SU-DHL-6 (cell line): Measurements from ENCODE around the gene TRAF2.

ENCODE experiments used
- H2AFZ ChIP-seq: fragments of 200-600 bp; sonication (generic); 2 replicates; pipeline ENCODE4 v1.6.1; 2014; ENCODE audit warnings: low read depth, mild to moderate bottlenecking, moderate library complexity, mixed read lengths, antibody characterized with exemption, low read length; ENCODE audit not compliant: severe bottlenecking
- H3F3A ChIP-seq: fragments of 200-600 bp; shearing (Covaris generic); 2 replicates; pipeline ENCODE4 v1.6.0; 2016; ENCODE audit warnings: antibody characterized with exemption, mild to moderate bottlenecking; ENCODE audit not compliant: insufficient read depth
- H3K27ac ChIP-seq: fragments of 200-600 bp; sonication (generic); 2 replicates; pipeline ENCODE4 v1.5.1; 2016; ENCODE audit warnings: low read depth, mild to moderate bottlenecking, low read length, moderate library complexity, mixed read lengths
- H3K27me3 ChIP-seq: fragments of 200-600 bp; sonication (generic), shearing (Covaris generic); 2 replicates; pipeline ENCODE4 v1.6.0; 2014; ENCODE audit warnings: mild to moderate bottlenecking, low read length
- H3K36me3 ChIP-seq: fragments of 200-600 bp; sonication (generic); 2 replicates; pipeline ENCODE4 v1.6.1; 2014; ENCODE audit warnings: mild to moderate bottlenecking, low read length, mixed read lengths
- H3K4me2 ChIP-seq: fragments of 300-600, 200-600 bp; shearing (Covaris generic), sonication (generic); 2 replicates; pipeline ENCODE4 v1.6.0; 2014; ENCODE audit warnings: low read length, low read depth, mild to moderate bottlenecking; ENCODE audit not compliant: poor library complexity, severe bottlenecking
- H3K4me3 ChIP-seq: fragments of 200-600 bp; sonication (generic); 2 replicates; pipeline ENCODE4 v1.5.1; 2014; ENCODE audit warnings: antibody characterized with exemption, low read length, mild to moderate bottlenecking, mixed read lengths; ENCODE audit not compliant: insufficient read depth, poor library complexity, severe bottlenecking
- H3K79me2 ChIP-seq: fragments of 200-600 bp; sonication (generic); 2 replicates; pipeline ENCODE4 v1.6.1; 2014; ENCODE audit warnings: mild to moderate bottlenecking, low read length, moderate library complexity; ENCODE audit not compliant: insufficient read depth
- H3K9ac ChIP-seq: fragments of 200-600 bp; sonication (generic); 2 replicates; pipeline ENCODE4 v1.7.0; 2014; ENCODE audit warnings: mild to moderate bottlenecking, low read length
- H3K9me2 ChIP-seq: fragments of 200-600 bp; sonication (generic); replicated peaks from 2 replicates; pipeline ENCODE4 v1.6.1; 2014; ENCODE audit warnings: low read length; ENCODE audit not compliant: insufficient read depth
- H3K9me3 ChIP-seq: fragments of 200-600 bp; sonication (generic); 2 replicates; pipeline ENCODE4 v1.6.1; 2014; ENCODE audit warnings: low read length, mixed read lengths; ENCODE audit not compliant: insufficient read depth
- H4K20me1 ChIP-seq: fragments of 200-600 bp; sonication (generic); 2 replicates; pipeline ENCODE4 v1.6.1; 2014; ENCODE audit warnings: low read depth, mild to moderate bottlenecking, antibody characterized with exemption, low read length, moderate library complexity, mixed read lengths
- EZH2phosphoT487 ChIP-seq: fragments of 200-600 bp; sonication (generic), shearing (Covaris generic); conservative IDR thresholded peaks from 2 replicates; pipeline ENCODE4 v1.6.1; 2018; ENCODE audit warnings: mild to moderate bottlenecking, antibody characterized with exemption, low read length, moderate library complexity, mixed read lengths
- TF ChIP-seq, protein P1 (sequence below): fragments of 200-600 bp; sonication (generic); IDR thresholded peaks from one replicate; pipeline ENCODE4 v1.5.1; 2017; ENCODE audit warnings: antibody characterized with exemption, mild to moderate bottlenecking, low read length, moderate library complexity; ENCODE audit not compliant: insufficient read depth, poor library complexity, severe bottlenecking

Gene TRAF2

DNA sequence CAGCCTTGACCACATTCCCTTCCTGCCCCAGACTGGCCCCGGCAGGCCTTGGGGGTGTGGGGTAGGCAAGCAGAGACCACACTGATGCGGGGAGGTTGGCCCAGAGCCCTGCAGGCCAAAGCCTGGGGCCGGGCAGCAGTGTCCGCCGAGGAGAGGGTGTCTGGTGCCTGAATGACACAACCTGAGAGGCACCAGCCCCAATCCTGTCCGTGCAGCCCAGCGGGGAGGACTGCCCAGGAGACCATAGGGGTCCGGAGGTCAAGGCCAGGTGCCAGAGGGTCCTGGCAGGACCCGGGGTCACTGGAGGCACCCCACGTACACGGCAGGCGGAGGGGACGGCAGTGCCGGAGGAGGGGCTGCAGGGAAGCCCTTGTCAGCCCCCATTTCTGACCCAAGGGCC, 85.4 kb downstream of the TRAF2 start:
- Histone ChIP-seq H2AFZ (no peak overlapping the region), H3K9me3 (no peaks in the 10 kb centered on the region), H3K4me3 (no peak overlapping the region), H3K27ac (no peak overlapping the region), H3K36me3 (no peaks in the 10 kb centered on the region), H3F3A (no peaks in the 10 kb centered on the region), H3K79me2 (no peaks in the 10 kb centered on the region), H4K20me1 (no peaks in the 10 kb centered on the region), H3K9me2 (no peaks in the 10 kb centered on the region), H3K4me2 (no peak overlapping the region), H3K27me3 (no peaks in the 10 kb centered on the region), H3K9ac (no peak overlapping the region)
- TF ChIP-seq, protein P1, sequence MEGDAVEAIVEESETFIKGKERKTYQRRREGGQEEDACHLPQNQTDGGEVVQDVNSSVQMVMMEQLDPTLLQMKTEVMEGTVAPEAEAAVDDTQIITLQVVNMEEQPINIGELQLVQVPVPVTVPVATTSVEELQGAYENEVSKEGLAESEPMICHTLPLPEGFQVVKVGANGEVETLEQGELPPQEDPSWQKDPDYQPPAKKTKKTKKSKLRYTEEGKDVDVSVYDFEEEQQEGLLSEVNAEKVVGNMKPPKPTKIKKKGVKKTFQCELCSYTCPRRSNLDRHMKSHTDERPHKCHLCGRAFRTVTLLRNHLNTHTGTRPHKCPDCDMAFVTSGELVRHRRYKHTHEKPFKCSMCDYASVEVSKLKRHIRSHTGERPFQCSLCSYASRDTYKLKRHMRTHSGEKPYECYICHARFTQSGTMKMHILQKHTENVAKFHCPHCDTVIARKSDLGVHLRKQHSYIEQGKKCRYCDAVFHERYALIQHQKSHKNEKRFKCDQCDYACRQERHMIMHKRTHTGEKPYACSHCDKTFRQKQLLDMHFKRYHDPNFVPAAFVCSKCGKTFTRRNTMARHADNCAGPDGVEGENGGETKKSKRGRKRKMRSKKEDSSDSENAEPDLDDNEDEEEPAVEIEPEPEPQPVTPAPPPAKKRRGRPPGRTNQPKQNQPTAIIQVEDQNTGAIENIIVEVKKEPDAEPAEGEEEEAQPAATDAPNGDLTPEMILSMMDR = no peak

DNA sequence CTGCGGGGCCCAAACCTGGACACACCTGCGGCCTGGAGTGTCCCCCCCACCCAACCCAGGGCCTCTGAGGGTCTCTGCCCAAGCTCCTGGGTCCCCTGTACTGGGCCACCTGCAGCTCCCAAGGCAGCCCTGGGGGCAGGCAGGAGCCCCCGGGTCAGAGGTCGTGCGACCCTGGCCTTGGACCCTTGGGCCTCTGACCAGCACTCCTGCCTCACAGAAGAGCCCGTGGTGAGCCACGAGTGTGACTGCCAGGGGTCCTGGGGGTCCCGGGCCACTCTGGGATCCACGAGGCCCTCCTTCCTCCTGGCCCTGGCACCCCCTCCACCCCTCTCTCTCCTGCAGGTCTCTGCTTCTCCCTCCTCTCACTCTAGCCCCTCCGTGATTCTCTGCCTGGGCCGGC, 86.0 kb downstream of the TRAF2 start:
- TF ChIP-seq, protein P1 = no peak
- TF ChIP-seq EZH2phosphoT487 = no peak

GRCh38 chr9:136972743-136973142, 86.4 kb downstream of the TRAF2 start:
- Histone ChIP-seq H3K4me3 (no peak overlapping the region), H3K4me2 (no peak overlapping the region), H2AFZ (no peak overlapping the region), H3F3A (no peaks in the 10 kb centered on the region), H3K27me3 (no peaks in the 10 kb centered on the region), H3K9me2 (no peaks in the 10 kb centered on the region), H3K36me3 (no peaks in the 10 kb centered on the region), H3K9ac (no peak overlapping the region), H3K9me3 (no peaks in the 10 kb centered on the region), H4K20me1 (no peaks in the 10 kb centered on the region), H3K79me2 (no peaks in the 10 kb centered on the region), H3K27ac (no peak overlapping the region)
- TF ChIP-seq, protein P1 = no peak
- TF ChIP-seq EZH2phosphoT487 = no peak

More for the DNA sequence above, 86.0 kb downstream of the TRAF2 start:
- Histone ChIP-seq H3K79me2 (no peaks in the 10 kb centered on the region), H3K4me3 (no peak overlapping the region), H3K27ac (no peak overlapping the region), H3K9ac (no peak overlapping the region), H3K9me3 (no peaks in the 10 kb centered on the region), H3K9me2 (no peaks in the 10 kb centered on the region), H3K4me2 (no peak overlapping the region), H3F3A (no peaks in the 10 kb centered on the region), H3K36me3 (no peaks in the 10 kb centered on the region), H4K20me1 (no peaks in the 10 kb centered on the region), H3K27me3 (no peaks in the 10 kb centered on the region), H2AFZ (no peak overlapping the region)
